Uterus (tissue), 4 donors: ENCODE results near the gene RNF151. TPM values are rescaled to one million over a fixed set of nuclear protein-coding genes. Genes with fewer than 3 reads are reported as not detected.

ENCODE experiments used
- DNase-seq, 2 donors: peaks; one replicate each; pipeline ENCODE4 v3.0.0-alpha.2; 2019 to 2020
- H3K27ac ChIP-seq, 2 donors: fragments of 200-600 bp; sonication (generic); 1 replicate in 1 of 2; 2 replicates in 1 of 2; pipeline ENCODE4 v1.5.1; 2016 to 2018
- H3K27me3 ChIP-seq, 2 donors: fragments of 200-600 bp; sonication (generic); one replicate each; pipeline ENCODE4 v1.5.1; 2018 to 2019; ENCODE audit warnings: control low read depth in 1 of 2
- H3K36me3 ChIP-seq, 2 donors: fragments of 200-600 bp; sonication (generic); one replicate each; pipeline ENCODE4 v1.5.1; 2019; ENCODE audit warnings: control low read depth in 1 of 2
- H3K4me1 ChIP-seq, 2 donors: fragments of 200-600 bp; sonication (generic); one replicate each; pipeline ENCODE4 v1.5.1; 2018 to 2019; ENCODE audit warnings: control low read depth in 1 of 2
- H3K4me3 ChIP-seq, 2 donors: fragments of 200-600 bp; sonication (generic); 1 replicate in 1 of 2; 2 replicates in 1 of 2; pipeline ENCODE4 v1.5.1; 2018 to 2019; ENCODE audit warnings: mild to moderate bottlenecking in 1 of 2
- H3K9me3 ChIP-seq, 2 donors: fragments of 200-600 bp; sonication (generic); one replicate each; pipeline ENCODE4 v1.5.1; 2019; ENCODE audit warnings: control low read depth in 1 of 2
- CTCF ChIP-seq, 4 experiments: fragments of 200-600 bp in 2 of 4; fragments of 450-650 bp in 2 of 4; sonication (generic) in 2 of 4; IDR thresholded peaks; one replicate each; pipeline ENCODE4 v1.5.1; 2016 to 2019; ENCODE audit warnings: antibody characterized with exemption in 4 of 4, mild to moderate bottlenecking in 2 of 4, moderate library complexity in 1 of 4
- POLR2A ChIP-seq, 2 donors: fragments of 450-650 bp; IDR thresholded peaks; one replicate each; pipeline ENCODE4 v1.6.1; 2016; ENCODE audit warnings: antibody characterized with exemption in 2 of 2, mild to moderate bottlenecking in 1 of 2, moderate library complexity in 1 of 2
- intact Hi-C: fragments of 100-400 bp; cut with DNase I; formaldehyde crosslinking; loops from one replicate; pipeline ENCODE4 v1.15.1; 2023; ENCODE audit warnings: low total_unique reads
- total RNA-seq, 4 donors: library from RNA; depleted of rRNA in 3 of 4; stranded (reverse); fragments of >200 nt in 3 of 4; gene quantifications; one replicate each; pipeline versions ENCODE4 v1.1.0 to v1.2.4, GENCODE V29; 2014 to 2023
- donor health status: DM: yes; HTN: yes; CAD: no.

Gene RNF151
- total RNA-seq, 4 donors from 2014 or later, result not detected

- peak; percentile 99 to 100 for DNase-seq
- Histone ChIP-seq H3K27me3 (no peaks in the 10 kb centered on the region), H3K4me1 (peaks cover 0 to 5% of the 10 kb centered on the region in 2 donors), H3K27ac (peak within 1 kb of the TSS; percentile 59 to 81), H3K9me3 (no peaks in the 10 kb centered on the region), H3K4me3 (peak within 1 kb of the TSS; percentile 88 to 99), H3K36me3 (no peaks in the 10 kb centered on the region)
- TF ChIP-seq POLR2A (IDR thresholded peaks at IDR 0.05) (peak; percentile 80 to 91), CTCF (IDR thresholded peaks at IDR 0.05) (peak in 1 of 4 experiments; percentile 33)
- intact Hi-C loops, result no loop called here
Measured at GRCh38 chr16:1942810-1943726, 23.6 kb upstream of the RNF151 start, which contains the start of gene MSRB1. Gene MSRB1 (minus strand): TSS chr16:1943199. CDS start chr16:1943156, 43 bp downstream.

- H3K9me3 ChIP-seq, result no peaks in the 10 kb centered on the region
- peaks cover 0 to 5% of the 10 kb centered on the region in 2 donors for H3K4me1 ChIP-seq
- no peaks in the 10 kb centered on the region for H3K27me3 ChIP-seq
- H3K36me3 ChIP-seq, result no peaks in the 10 kb centered on the region
- no peak overlapping the region for H3K4me3 ChIP-seq
- intact Hi-C loops, result no loop called here
- no peak for DNase-seq
- no peak overlapping the region for H3K27ac ChIP-seq
- TF ChIP-seq POLR2A (IDR thresholded peaks at IDR 0.05), result no peak
- TF ChIP-seq CTCF (IDR thresholded peaks at IDR 0.05), result no peak
Measured at GRCh38 chr16:1944612-1945199, 21.9 kb upstream of the RNF151 start.

- H3K4me3 ChIP-seq, result no peak overlapping the region
- H3K27me3 ChIP-seq, result no peaks in the 10 kb centered on the region
- no peaks in the 10 kb centered on the region for H3K36me3 ChIP-seq
- no peak for DNase-seq
- H3K9me3 ChIP-seq, result no peaks in the 10 kb centered on the region
- H3K27ac ChIP-seq, result no peak overlapping the region
- peaks cover 0 to 5% of the 10 kb centered on the region in 2 donors for H3K4me1 ChIP-seq
- TF ChIP-seq POLR2A (IDR thresholded peaks at IDR 0.05) (no peak), CTCF (IDR thresholded peaks at IDR 0.05) (no peak)
- intact Hi-C loops, result no loop called here
Measured at GRCh38 chr16:1945559-1946391, 20.9 kb upstream of the RNF151 start.

GRCh38 chr16:1946495-1947368, 19.9 kb upstream of the RNF151 start:
- H3K4me1 ChIP-seq, result peaks cover 0 to 2% of the 10 kb centered on the region in 2 donors
- no peak overlapping the region for H3K4me3 ChIP-seq
- no peak for DNase-seq
- intact Hi-C loops, result no loop called here
- H3K36me3 ChIP-seq, result no peaks in the 10 kb centered on the region
- no peak for TF ChIP-seq CTCF (IDR thresholded peaks at IDR 0.05)
- TF ChIP-seq POLR2A (IDR thresholded peaks at IDR 0.05), result no peak
- no peaks in the 10 kb centered on the region for H3K9me3 ChIP-seq
- no peaks in the 10 kb centered on the region for H3K27me3 ChIP-seq
- no peak overlapping the region for H3K27ac ChIP-seq
